Activated naive CD4-positive, alpha-beta T cell treated with anti-CD3 and anti-CD28 coated beads, Interleukin-2, amount 50 U/mL, for 24 hours (primary cell): ENCODE data around the gene MAP2K5.

Experiments
- H3K27ac Mint-ChIP-seq: one replicate; pipeline ENCODE4 v1.8.0; 2021; ENCODE audit warnings: mild to moderate bottlenecking, mixed read lengths
- H3K27me3 Mint-ChIP-seq: one replicate; pipeline ENCODE4 v1.8.0; 2021; ENCODE audit warnings: mixed read lengths
- H3K36me3 Mint-ChIP-seq: one replicate; pipeline ENCODE4 v1.8.0; 2021; ENCODE audit warnings: mixed read lengths
- H3K4me1 Mint-ChIP-seq: one replicate; pipeline ENCODE4 v1.8.0; 2021; ENCODE audit warnings: mixed read lengths
- H3K4me3 Mint-ChIP-seq: one replicate; pipeline ENCODE4 v1.8.0; 2021; ENCODE audit warnings: mild to moderate bottlenecking, mixed read lengths
- H3K9me3 Mint-ChIP-seq: one replicate; pipeline ENCODE4 v1.8.0; 2021; ENCODE audit warnings: mixed read lengths

Gene MAP2K5

DNA sequence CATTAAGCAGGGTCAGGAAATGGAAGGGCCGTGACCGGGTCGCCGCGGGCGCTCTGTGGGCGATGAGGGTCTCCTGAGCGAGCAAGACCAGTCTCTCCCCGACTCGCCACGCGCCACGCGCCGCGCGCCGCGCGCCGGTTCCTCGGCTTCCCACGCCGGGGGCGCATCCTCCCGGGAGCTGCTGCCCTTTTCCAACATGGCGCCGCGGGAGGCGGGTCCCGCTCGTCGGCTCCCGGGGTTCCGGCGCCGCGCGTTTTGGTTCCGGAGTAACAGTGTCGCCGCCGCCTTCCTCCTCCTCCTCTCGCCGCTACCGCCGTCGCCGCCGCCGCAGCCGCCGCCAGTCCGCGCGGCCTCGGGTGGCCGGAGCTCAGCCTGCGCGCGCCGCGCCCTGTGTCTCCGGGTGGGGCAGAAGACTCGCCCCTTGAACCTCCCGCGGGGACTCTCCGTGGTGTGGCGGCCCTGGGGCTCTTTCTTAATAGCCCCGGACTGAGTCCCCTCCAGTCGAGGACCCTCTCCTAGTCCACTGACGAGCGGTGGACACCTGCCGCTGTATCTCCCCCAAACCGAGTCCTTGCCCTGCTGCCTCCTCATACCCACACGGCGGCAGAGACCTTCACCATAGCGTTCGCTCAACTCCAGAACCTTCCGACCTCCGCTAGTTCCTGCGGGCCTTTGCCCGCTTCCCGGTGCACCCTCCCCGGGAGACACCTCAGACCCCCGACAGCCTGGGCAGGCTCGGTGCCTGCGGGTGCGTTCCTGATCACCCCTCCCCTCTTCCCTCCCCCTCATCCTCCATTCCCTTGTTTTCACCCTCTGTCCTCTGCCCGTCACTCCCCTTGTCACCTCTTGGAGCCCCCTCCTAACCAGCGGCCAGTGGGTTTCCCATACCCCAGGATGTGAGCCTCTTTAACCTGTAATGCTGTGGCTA lies at the start of gene MAP2K5:
TSS of gene MAP2K5 (plus strand) at position 284 of the 928 bp plus-strand sequence. CDS start at position 917, 633 bp downstream.
- H3K4me1 Mint-ChIP-seq, result peaks cover 58% of the 10 kb centered on the region
- H3K27me3 Mint-ChIP-seq, result no peaks in the 10 kb centered on the region
- H3K27ac Mint-ChIP-seq, result peak within 1 kb of the TSS; percentile 97
- H3K9me3 Mint-ChIP-seq, result no peaks in the 10 kb centered on the region
- peak within 1 kb of the TSS; percentile 97 for H3K4me3 Mint-ChIP-seq
- no peaks in the 10 kb centered on the region for H3K36me3 Mint-ChIP-seq

DNA sequence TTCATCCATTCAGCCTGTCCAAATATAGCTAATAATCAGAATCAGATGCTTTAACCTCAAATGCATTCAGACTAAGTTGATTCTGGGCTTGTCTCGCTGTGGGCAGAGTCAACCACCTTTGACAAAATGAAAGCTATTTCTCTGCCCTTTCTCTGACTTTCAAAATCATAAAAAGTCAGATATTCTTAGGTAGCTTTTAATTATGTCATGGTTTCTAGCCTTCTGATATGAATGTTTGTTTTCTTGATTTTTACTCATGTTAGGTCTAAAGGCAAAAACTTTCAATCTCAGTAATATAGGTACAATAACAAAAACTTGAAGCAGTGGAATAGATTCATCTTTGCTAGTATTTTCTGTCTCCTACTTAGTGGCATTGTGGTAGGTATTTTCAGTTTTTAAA lies 46.9 kb upstream of the MAP2K5 start:
- H3K4me1 Mint-ChIP-seq, result no peaks in the 10 kb centered on the region
- H3K27ac Mint-ChIP-seq, result no peak overlapping the region

DNA sequence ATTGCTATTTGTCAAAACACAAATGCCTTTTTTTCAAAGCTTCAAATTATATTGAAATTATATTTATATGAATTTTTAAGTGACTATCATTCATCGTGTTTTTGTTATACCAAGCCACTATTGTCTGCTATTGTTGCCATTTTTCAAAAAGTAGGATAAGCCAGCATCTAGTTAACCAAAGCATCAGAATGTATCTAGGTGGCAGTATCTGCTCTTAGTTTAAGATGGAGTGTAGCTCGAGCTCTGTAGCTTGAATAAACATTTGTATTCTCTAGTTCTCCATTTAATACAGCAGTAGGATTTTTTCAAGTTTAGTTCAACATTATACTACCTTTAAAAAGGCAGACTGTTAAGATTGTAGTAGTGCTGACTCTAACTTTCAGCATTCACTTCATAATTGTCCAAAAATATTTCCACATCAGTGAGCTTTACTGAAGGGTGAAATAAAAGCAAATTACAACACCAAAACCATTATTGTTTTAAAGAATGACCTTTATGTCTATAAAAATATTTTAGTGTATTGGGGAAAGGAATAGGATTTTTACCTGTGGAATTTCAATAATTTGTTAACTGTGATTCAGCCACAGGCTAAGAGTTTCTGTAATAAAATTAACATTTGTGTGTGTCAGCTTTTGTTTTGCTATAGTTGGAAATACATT lies 41.2 kb upstream of the MAP2K5 start:
- Mint-ChIP-seq H3K36me3 (peaks cover 3% of the 10 kb centered on the region), H3K9me3 (no peaks in the 10 kb centered on the region), H3K4me3 (no peak overlapping the region), H3K27ac (no peak overlapping the region), H3K27me3 (no peaks in the 10 kb centered on the region), H3K4me1 (no peaks in the 10 kb centered on the region)

More for the DNA sequence above, 46.9 kb upstream of the MAP2K5 start:
- Mint-ChIP-seq H3K4me3 (no peak overlapping the region), H3K9me3 (no peaks in the 10 kb centered on the region), H3K27me3 (no peaks in the 10 kb centered on the region), H3K36me3 (peaks cover 6% of the 10 kb centered on the region)

DNA sequence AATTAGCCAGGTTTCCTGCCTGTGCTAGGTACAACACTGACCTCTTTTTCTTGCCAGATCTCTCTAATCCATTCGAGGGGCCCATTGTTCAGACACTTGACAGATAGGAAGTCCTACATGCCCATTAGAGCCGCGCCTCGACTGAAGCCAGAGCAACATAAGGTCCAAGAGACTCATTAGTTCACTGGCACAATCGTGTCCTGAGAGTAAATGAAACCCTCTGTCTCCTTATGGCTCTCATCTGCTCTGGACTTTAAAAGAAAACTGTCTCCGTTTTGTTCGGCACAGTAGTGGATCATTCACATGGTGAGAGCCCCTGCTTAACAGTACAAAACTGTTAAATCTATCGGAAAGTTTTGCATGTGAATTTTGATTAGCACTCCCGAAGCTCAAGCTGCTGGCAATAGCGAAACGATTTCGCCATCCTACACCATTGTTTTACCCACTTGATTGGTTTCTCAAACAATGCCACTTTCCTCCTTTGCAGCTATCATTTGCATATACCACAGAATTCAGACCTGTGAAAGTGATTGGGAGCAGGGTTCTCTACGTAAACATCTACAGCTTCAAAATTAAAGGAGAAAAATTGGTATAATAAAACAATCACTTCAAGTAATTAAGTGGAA lies 40.6 kb upstream of the MAP2K5 start:
- Mint-ChIP-seq H3K36me3 (peaks cover 1% of the 10 kb centered on the region), H3K9me3 (no peaks in the 10 kb centered on the region), H3K27me3 (no peaks in the 10 kb centered on the region), H3K4me1 (no peaks in the 10 kb centered on the region), H3K27ac (no peak overlapping the region), H3K4me3 (no peak overlapping the region)

DNA sequence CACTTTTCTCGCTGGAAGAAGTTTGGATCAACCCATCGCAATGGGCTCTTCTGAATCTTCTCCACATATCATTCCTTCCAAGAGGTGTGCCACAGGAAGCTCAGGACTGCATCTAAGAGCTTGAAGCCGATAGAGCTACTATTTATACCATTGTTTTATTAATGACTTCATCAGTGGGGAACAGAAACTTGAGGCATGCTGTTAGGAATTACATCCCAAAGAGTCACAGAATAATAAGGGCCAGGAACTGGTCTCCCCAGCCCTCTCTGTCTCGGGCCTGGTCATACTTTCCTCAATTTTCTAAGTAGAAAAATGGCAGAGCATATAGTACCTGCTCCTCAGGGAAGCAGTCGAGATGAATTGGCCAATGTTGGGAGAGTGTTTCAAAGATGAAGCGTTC lies 38.4 kb upstream of the MAP2K5 start:
- H3K36me3 Mint-ChIP-seq, result peaks cover 2% of the 10 kb centered on the region
- no peak overlapping the region for H3K4me3 Mint-ChIP-seq
- H3K4me1 Mint-ChIP-seq, result no peaks in the 10 kb centered on the region
- H3K9me3 Mint-ChIP-seq, result no peaks in the 10 kb centered on the region
- H3K27me3 Mint-ChIP-seq, result no peaks in the 10 kb centered on the region
- no peak overlapping the region for H3K27ac Mint-ChIP-seq

DNA sequence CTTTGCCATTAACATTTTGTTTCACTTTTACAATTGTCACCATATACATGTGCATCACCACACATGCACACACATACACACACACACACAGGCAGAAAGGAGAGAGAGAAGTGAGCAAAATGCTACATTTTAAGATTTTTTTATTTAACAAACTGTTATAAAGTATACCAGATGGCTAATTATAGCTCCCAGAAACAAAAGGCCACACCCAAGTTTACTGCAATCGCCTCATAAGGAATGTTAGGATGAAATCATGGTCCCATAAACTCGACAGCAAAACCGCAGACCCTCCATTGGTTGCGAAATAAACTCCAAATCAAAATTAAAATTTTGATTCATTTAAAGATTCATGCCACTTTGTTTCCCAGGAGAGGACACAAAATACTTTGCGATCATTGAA lies 37.7 kb upstream of the MAP2K5 start:
- peaks cover 2% of the 10 kb centered on the region for H3K36me3 Mint-ChIP-seq
- H3K27me3 Mint-ChIP-seq, result no peaks in the 10 kb centered on the region
- no peak overlapping the region for H3K27ac Mint-ChIP-seq
- H3K4me3 Mint-ChIP-seq, result no peak overlapping the region
- H3K9me3 Mint-ChIP-seq, result no peaks in the 10 kb centered on the region
- H3K4me1 Mint-ChIP-seq, result no peaks in the 10 kb centered on the region

DNA sequence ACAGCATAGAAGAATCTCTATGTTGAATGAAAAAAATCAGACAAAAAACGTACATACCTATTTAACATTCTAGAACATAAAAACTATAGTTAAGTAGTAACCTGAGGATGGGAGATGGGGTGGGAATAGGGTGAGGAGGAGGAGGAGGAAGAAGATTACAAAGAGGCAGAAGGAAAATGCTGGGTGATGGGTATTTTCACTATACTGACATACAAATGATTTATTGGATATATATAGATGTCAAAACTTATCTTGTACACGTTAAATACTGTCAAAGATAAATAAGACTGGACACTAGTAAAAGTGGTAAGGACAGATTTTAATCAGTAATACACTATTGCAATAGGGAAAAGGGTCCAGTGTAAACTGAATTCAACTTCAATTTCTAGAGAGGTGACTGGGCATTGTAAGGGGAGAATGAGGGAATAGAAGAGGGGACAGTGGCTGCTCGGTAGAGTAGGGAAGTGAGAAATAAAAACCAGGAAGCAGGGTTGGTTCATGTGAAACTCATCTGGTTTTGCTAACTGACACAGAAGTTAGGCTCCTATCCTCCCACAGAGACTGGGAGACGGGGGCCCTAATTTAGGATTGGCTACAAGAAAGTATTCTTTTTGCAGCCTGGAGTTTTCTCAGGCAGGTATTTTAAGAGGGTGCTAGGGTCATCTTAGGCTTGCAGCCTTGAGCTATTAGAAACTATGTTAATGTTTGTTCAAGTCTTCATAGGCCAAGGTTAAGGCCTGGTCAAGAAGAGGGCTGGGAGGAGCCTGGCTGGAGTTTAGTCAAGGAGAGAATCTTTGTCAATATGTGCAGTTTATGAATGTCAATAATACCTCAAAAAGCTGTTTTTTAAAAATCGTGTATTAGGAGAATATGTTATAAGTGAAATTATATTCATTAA lies 36.6 kb upstream of the MAP2K5 start:
- Mint-ChIP-seq H3K4me3 (no peak overlapping the region), H3K36me3 (peaks cover 2% of the 10 kb centered on the region), H3K27me3 (no peaks in the 10 kb centered on the region), H3K9me3 (no peaks in the 10 kb centered on the region), H3K4me1 (no peaks in the 10 kb centered on the region), H3K27ac (no peak overlapping the region)

DNA sequence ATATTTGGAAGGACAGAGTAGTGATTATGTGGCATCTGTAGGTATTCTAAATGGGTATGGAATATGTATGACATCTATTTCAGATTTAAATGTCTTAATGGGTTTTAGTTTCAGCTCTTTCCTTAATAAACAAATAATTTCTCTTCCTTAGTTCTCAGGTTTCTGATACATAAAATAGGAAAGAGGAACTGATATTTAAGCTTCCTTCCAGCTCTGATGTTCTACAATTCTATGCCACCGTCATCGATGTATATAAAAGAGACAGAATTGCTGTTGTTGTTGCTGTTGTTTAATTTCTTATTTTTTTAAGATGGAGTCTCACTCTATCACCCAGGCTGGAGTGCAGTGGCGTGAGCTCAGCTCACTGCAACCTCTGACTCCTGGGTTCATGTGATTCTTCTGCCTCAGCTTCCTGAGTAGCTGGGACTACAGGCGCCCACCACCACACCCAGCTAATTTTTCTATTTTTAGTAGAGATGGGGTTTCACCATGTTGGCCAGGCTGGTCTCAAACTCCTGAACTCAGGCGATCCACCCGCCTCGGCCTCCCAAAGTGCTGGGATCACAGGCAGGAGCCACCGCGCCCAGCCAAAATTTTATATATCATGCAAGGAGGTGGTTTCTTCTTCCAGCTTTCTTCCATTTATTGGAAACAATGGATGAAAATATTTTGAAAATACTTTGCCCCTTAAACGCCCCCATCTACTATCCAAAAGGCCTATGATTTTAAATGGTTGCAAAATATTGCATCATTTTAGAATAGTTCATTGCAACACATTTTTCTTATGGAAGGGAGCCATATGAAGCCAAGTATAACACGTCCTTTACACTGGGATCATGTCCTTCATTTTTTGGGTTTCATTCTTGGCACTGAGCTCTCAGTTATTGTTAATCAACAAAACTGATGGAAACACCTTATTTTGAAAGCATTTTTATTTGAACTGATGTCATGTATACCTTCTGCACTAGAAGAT lies 35.4 kb upstream of the MAP2K5 start:
- Mint-ChIP-seq H3K4me1 (no peaks in the 10 kb centered on the region), H3K36me3 (peaks cover 3% of the 10 kb centered on the region), H3K27ac (no peak overlapping the region), H3K27me3 (no peaks in the 10 kb centered on the region), H3K9me3 (no peaks in the 10 kb centered on the region), H3K4me3 (no peak overlapping the region)

DNA sequence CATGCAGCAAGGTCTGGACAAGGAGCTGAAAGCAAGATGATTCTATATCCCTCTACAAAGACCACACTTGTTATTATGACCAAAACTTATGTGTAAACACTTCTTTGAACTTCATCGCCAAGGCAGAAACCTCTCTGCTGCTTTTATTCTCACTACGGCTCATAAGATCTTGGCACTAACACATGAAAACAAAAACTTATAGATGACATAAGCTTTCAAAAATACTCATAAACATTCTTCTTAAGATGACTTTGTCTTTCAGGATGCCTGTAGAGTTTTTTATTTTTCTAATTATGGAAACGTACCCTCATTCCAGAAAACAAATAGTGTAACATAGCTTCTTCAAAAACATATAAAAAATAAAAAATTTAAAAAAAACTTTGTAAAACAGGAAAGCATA lies 34.1 kb upstream of the MAP2K5 start:
- H3K36me3 Mint-ChIP-seq, result peaks cover 11% of the 10 kb centered on the region
- H3K4me3 Mint-ChIP-seq, result no peak overlapping the region
- H3K9me3 Mint-ChIP-seq, result no peaks in the 10 kb centered on the region
- H3K27me3 Mint-ChIP-seq, result no peaks in the 10 kb centered on the region
- no peak overlapping the region for H3K27ac Mint-ChIP-seq
- no peaks in the 10 kb centered on the region for H3K4me1 Mint-ChIP-seq

DNA sequence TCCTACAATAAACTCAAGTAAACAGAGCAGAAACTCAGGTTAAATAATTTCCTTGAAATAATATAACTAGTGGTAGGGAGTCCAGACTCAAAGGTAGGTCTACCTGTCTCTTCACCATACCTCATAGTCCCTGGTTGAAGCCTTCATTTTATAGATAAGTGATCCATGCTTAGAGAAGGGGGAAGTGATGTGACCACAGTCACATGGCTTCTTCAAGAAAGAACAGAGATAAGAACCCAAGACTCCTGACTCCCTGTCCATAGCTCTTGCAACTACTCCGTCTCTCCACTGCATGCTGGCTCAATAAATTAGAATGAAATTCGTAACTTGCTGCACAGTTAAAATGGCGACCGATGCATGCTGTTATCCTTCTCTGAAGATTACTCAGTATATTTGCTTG lies 32.6 kb upstream of the MAP2K5 start:
- H3K9me3 Mint-ChIP-seq, result no peaks in the 10 kb centered on the region
- H3K36me3 Mint-ChIP-seq, result peaks cover 11% of the 10 kb centered on the region
- no peak overlapping the region for H3K4me3 Mint-ChIP-seq
- no peaks in the 10 kb centered on the region for H3K27me3 Mint-ChIP-seq
- no peak overlapping the region for H3K27ac Mint-ChIP-seq
- no peaks in the 10 kb centered on the region for H3K4me1 Mint-ChIP-seq

DNA sequence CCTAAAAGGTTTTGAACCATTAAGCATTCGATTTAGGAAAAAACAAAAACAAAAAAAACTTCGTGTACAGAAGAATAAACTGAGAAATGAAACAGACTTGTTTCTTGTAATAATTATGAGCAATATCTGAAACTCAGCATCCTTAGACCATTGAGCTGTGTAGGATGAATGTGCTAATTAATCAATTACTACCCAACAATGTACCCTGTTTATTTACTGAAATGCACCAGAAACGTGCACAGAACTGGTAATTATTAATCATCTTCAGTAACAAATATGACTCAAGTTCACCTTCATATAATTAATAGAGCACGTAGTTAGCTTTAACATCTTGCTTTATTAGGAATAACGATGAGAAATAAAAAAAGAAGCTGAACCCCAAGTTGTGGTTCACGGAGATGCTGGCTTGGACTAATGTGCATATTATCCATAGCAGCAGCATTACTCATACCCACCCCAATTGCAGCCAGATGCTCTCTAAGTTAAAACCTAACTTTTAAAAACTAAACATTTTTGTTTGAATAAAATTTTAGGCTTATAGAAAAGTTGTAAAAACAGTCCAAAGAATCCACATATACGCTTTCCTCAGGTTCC lies 31.8 kb upstream of the MAP2K5 start:
- Mint-ChIP-seq H3K27me3 (no peaks in the 10 kb centered on the region), H3K36me3 (peaks cover 13% of the 10 kb centered on the region), H3K4me1 (no peaks in the 10 kb centered on the region), H3K4me3 (no peak overlapping the region), H3K27ac (no peak overlapping the region), H3K9me3 (no peaks in the 10 kb centered on the region)

DNA sequence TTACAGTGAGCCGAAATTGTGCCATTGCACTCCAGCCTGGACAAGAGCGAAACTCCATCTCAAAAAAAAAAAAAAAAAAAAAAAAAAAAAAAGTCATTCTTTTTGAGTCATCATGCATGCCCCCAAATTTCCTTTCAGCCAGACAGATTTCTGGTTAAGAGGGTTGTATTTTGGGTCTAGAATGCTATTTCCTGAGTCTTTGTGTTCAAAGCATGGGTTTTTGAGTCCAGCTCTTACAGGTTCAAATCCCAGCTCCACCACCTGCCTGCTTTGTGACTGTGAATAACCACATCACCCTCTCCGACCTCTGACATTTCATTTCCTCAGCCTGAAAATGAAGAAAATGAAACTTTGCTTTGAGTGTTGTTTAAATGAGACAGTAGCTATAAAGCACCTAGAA lies 30.9 kb upstream of the MAP2K5 start:
- Mint-ChIP-seq H3K36me3 (peaks cover 13% of the 10 kb centered on the region), H3K4me3 (no peak overlapping the region), H3K27me3 (no peaks in the 10 kb centered on the region), H3K9me3 (no peaks in the 10 kb centered on the region), H3K4me1 (no peaks in the 10 kb centered on the region), H3K27ac (no peak overlapping the region)

DNA sequence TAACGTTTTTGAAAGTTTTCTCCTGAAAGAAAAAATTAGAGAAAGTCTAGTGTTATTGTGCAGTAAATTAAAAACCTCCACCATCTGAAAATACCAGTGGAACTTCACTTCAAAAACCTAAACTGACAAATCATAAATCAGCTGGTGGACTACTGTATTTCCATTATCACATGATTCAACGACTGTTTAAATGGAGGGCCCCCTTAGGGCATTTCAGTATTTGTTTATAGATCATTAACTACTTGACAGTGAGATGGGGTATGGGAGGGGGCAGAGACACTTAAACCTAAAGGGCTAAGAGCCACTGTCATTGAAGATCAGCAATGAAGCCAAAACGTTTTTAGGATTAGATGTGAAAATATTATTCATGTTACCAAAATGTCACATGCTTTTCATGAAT lies 30.4 kb upstream of the MAP2K5 start:
- Mint-ChIP-seq H3K36me3 (peaks cover 13% of the 10 kb centered on the region), H3K4me3 (no peak overlapping the region), H3K4me1 (no peaks in the 10 kb centered on the region), H3K27ac (no peak overlapping the region), H3K9me3 (no peaks in the 10 kb centered on the region), H3K27me3 (no peaks in the 10 kb centered on the region)
